HG02840 (cell line): ENCODE measurements around the gene MYO5B.
"Not testable (repeated sequence)": the region's sequence is repeated elsewhere in the genome, so short reads cannot be mapped to it uniquely, and the experiment has no call there.

Experiments used
- ATAC-seq: cut with Tn5 transposase; IDR thresholded peaks from one replicate; pipeline ENCODE4 v1.9.1; 2021; ENCODE audit warnings: mild to moderate bottlenecking, moderate library complexity, moderate number of reproducible peaks; ENCODE audit not compliant: unreplicated experiment, low FRiP score

Gene MYO5B

DNA sequence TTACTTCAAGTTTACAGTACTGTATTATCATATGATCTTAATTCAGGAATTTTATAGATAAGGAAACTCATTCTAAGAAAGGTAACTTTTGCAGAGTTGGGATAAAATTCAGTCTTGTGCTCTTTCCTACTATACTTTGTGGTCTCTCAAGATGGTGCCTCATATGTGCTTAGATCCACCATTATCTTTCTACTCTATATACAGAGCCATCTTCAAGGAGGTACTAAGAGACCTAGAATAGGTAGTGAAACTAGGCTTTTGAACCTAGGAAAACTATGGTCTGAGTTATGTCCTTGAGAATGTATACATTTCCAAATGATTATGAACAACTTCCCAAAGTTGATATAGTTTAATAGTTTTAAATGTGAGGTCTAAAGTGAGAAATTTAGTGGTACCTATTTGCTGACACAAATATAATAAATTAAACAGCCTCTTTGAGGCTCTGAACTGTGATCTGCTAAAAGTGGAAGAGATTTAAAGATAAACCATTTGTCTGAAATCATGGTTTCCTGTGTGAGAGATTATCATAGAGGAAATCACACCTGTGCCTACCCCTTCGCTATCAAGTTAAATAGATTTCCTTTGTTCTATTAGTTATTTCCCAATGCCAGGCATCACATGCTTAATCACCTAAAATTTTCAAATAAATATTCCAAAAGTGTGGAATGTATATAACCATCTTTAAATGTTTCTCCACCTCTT is 408.8 kb downstream of the MYO5B start:
- no peak for ATAC-seq

DNA sequence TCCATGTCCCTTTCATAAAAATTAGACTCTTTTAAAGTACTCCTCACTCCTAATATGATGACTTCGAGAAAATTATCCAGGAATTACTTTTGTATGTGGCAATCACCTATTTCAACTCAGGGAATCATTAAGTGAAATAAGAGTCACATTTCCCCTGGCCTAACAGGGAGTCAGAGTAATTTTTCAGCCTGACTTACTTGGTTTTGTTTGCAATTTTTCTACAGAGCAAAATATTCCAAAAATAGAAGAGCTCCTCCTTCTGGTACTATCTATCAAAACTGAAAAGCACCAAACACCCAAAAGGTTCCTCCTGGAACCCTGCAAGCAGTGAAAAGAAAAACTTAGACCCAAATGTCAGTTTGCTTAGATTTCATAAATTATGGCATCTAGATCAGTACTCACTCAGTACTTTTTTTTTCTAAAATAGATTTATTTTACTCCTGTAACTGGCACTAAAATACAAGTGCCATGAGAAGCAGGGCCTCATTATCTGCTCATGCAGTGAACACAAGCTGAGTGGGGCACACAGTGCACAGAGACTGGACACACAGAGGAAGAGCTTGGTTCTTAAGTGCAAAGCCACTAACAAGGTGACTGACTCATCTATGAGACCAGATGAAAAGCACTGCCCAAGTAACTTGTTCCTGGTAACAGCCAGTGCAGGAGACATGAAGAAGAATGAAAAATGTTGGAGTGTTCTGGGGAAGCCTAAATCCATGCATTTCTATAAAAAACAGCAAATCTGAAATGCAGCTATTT is 410.3 kb downstream of the MYO5B start:
- no peak for ATAC-seq

DNA sequence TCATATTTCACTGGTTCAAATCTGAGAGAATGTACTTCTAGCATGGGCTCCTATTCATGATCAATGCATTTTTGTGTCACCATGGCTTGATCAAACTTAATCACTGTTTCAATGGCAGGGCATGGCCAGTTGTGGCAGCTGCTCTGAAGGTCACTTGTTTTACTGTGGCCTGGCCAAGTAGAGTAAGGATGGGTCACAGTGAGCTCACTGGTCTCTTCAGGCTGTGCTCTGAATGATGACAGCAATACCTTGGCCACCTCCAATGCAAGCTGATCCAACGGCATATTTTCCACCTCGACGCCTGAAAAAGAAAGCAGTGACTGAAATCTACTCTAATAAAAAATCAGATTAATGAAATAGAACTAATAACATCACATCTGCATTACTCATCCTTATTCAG is 411.3 kb downstream of the MYO5B start:
- ATAC-seq = not testable (repeated sequence)

DNA sequence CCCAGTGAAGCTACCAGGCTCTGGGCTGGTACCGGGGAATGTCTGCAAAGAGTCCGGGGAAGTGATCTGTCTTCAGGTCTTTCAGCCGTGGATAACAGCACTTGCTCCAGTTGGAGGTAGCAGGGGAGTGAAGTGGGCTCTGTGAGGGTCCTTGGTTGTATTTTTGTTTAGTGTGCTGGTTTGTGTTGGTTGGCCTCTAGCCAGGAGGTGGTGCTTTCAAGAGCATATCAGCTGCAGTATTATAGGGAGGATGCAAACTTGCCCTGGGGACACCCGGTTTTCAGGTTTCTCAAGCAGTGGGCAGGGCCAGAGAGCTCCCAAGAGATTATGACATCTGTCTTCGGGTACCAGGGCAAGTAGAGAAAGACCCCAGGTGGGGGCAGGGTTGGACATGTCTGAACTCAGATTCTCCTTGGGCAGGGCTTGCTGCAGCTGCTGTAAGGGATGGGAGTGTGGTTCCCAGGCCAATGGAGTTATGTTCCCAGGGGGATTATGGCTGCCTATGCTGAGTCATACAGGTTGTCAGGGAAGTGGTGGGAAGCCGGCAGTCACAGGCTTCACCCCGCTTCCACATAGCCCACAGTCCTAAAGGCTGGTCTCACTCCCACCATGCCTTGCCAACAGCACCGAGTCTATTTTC is 416.0 kb downstream of the MYO5B start:
- ATAC-seq = no peak
